HEK293T (cell line): Measurements from ENCODE around the gene JMJD8.

Experiments
- BHLHE40 ChIP-seq: fragments of 450-650 bp; IDR thresholded peaks from 2 replicates; pipeline ENCODE4 v1.6.1; 2016; ENCODE audit warnings: mild to moderate bottlenecking, moderate library complexity, borderline replicate concordance
- FOXA1 ChIP-seq: fragments of 450-650 bp; IDR thresholded peaks from 2 replicates; pipeline ENCODE4 v1.6.1; 2016; ENCODE audit warnings: mild to moderate bottlenecking
- FOXK2 ChIP-seq: fragments of 450-650 bp; IDR thresholded peaks from 2 replicates; pipeline ENCODE4 v1.6.1; 2016; ENCODE audit warnings: mild to moderate bottlenecking
- FOXM1 ChIP-seq: fragments of 450-650 bp; IDR thresholded peaks from 2 replicates; pipeline ENCODE4 v1.6.1; 2017; ENCODE audit warnings: mild to moderate bottlenecking, borderline replicate concordance
- L3MBTL2 ChIP-seq: fragments of 450-650 bp; conservative IDR thresholded peaks from 2 replicates; pipeline ENCODE4 v1.6.1; 2016; ENCODE audit warnings: mild to moderate bottlenecking
- LEF1 ChIP-seq: fragments of 450-650 bp; IDR thresholded peaks from 2 replicates; pipeline ENCODE4 v1.6.1; 2017; ENCODE audit warnings: mild to moderate bottlenecking, borderline replicate concordance
- NFRKB ChIP-seq: fragments of 450-650 bp; IDR thresholded peaks from 2 replicates; pipeline ENCODE4 v1.6.1; 2016; ENCODE audit warnings: mild to moderate bottlenecking, moderate library complexity
- SP1 ChIP-seq: fragments of 450-650 bp; IDR thresholded peaks from 2 replicates; pipeline ENCODE4 v1.6.1; 2017
- SUZ12 ChIP-seq: fragments of 450-650 bp; IDR thresholded peaks from 2 replicates; pipeline ENCODE4 v1.6.1; 2016; ENCODE audit warnings: mild to moderate bottlenecking
- TARDBP ChIP-seq: fragments of 450-650 bp; IDR thresholded peaks from 2 replicates; pipeline ENCODE4 v1.6.1; 2016
- ZNF384 ChIP-seq: fragments of 450-650 bp; IDR thresholded peaks from 2 replicates; pipeline ENCODE4 v1.6.1; 2016

DNA sequence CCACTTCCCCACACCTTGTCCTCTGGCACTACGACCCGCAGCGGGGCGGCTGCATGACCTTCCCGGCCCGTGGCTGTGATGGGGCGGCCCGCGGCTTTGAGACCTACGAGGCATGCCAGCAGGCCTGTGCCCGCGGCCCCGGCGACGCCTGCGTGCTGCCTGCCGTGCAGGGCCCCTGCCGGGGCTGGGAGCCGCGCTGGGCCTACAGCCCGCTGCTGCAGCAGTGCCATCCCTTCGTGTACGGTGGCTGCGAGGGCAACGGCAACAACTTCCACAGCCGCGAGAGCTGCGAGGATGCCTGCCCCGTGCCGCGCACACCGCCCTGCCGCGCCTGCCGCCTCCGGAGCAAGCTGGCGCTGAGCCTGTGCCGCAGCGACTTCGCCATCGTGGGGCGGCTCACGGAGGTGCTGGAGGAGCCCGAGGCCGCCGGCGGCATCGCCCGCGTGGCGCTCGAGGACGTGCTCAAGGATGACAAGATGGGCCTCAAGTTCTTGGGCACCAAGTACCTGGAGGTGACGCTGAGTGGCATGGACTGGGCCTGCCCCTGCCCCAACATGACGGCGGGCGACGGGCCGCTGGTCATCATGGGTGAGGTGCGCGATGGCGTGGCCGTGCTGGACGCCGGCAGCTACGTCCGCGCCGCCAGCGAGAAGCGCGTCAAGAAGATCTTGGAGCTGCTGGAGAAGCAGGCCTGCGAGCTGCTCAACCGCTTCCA is 50.6 kb downstream of the JMJD8 start:
- TF ChIP-seq FOXM1 = no peak
- no peak for TF ChIP-seq TARDBP
- no peak for TF ChIP-seq SP1
- TF ChIP-seq FOXK2 = no peak
- no peak for TF ChIP-seq NFRKB
- no peak for TF ChIP-seq SUZ12
- no peak for TF ChIP-seq BHLHE40
- no peak for TF ChIP-seq L3MBTL2
- TF ChIP-seq ZNF384 = no peak
- no peak for TF ChIP-seq FOXA1
- no peak for TF ChIP-seq LEF1
